Activated CD8-positive, alpha-beta memory T cell treated with anti-CD3 and anti-CD28 coated beads, Interleukin-2, amount 50 U/mL, for 1 hour (primary cell): ENCODE data around the gene AKIRIN1.
"Not testable (repeated sequence)": the region's sequence is repeated elsewhere in the genome, so short reads cannot be mapped to it uniquely, and the experiment has no call there.

Source experiments
- DNase-seq: peaks from one replicate; pipeline ENCODE4 v3.0.0-alpha.2; 2020; ENCODE audit errors: extremely low read depth

AKIRIN1 gene

DNA sequence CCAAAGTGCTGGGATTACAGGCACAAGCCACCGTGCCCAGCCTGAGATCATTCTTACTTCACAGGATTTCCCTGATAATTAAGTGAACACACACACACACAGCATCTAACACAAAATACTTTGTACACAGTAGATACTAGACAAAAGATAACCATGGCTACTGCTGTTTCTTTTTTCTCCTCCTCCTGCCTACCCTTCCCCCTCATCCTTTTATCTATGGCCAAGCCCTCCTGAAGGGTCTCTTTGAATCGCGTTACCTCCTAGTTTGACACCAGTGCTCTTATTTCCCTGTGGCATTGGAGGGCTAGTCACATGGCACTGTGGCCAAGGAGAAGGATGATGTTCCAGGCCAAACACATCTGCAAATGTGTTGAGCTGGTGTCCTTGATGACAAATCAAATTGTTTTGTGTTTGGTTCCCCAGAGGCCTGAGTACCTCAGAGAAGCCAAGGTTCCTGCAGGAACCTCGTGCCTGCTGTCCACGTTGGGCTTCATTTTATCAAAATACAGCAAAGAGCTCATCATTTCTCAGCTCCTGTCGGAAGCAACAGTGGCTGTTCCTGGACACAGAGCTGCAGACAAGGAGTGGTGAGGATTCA lies 55.6 kb downstream of the AKIRIN1 start:
- no peak for DNase-seq

DNA sequence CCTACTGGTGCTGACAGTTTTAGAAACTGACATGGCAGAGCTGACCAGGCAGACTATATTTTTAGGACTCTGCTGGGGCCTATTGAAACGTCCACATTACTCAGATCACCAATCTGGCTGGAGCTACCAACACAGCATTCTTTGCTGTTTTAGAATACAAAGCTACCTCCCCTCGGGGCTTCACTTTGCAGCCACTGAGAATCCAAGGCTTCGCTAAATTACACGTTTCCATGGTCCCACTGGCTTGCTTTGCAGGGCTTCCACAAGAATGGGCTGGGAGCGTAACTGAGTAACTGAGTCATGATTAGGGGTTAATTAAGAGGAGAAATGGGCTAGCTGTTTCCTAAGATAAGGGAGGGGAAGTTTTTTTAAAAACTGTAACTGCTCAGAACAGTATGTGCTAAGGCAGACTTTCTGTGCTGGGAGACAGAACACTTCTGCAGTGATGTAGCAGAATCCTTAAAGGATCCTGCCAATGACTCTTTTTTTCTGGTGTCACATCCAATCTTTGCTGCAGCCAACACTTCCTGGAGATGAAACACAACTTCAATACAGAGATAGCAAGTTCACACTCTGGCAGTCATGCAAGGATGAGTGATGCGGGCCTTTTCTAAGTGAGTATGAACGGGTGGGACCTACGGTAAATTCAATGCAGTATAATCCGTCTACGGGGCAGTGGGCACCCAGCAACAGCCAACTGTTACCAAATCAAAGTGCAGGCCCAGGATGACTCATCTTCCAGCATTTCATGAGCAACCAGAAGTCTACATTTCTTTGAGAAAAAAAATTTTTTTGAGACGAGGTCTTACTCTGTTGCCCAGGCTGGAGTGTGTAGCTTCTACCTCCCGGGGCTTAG lies 56.5 kb downstream of the AKIRIN1 start:
- DNase-seq: no peak

DNA sequence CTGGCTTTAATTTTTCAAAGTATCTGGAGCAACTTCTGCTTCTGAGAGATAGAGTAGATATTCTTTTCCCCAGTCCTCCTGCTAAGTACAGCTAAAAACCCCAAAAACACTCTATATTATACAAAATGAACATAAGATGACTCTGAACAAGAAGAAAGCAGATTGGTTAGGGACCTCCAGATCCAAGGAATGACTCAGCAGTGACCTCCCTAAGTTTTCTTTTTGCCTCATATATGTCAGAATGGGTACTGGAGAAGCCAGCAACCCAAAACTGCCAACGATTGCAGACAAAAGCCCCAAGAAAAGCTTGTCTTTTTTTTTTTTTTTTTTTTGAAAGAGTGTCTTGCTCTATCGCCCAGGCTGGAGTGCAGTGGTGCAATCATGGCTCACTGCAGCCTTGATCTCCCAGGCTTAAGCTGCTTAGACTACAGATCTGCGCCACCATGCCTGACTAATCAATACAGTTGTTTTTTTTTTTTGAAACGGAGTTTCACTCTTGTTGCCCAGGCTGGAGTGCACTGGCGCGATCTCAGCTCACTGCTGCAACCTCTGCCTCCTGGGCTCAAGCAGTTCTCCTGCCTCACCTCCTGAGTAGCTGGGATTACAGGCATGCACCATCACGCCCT lies 57.8 kb downstream of the AKIRIN1 start:
- DNase-seq: no peak

DNA sequence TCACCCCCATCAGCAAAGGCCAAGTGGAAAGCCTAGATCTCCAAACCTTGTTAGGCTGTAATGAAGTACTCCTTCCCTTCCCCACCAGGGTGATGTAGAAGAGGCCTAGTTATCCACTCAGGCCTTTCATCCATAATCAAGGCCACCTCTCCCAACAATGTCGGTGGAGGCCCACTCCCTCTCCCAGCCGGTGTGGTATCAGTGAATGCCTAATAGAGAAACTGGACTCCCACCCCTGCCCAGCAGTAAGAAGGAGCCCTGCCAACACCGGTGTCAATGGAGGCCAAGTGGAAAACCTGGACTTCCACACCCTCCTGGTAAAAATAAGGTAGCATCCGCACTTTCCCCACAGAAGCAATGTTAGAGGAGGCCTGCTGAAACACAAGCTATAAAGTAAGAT lies 58.9 kb downstream of the AKIRIN1 start:
- DNase-seq: no peak

DNA sequence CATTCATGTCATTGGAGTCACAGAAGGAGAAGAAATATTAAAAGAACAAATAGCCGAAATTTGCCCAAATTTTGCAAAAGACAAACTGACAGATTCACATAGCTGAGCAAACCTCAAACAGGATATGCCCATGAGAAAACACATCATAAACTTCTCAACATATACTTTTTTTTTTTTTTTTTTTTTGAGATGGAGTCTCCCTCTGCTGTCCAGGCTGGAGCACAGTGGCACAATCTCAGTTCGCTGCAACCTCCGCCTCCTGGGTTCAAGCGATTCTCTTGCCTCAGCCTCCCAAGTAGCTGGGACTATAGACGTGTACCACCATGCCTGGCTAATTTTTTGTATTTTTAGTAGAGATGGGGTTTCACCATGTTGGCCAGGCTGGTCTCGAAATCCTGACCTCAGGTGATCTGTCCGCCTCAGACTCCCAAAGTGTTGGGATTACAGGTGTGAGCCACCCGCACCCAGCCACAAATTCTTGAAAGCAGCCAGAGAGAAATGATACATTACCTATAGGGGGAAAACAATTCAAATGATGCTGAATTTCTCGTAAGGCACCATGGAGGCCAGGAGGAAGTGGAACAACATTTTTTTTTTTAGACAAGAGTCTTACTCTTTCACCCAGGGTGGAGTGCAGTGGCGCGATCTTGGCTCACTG lies 60.2 kb downstream of the AKIRIN1 start:
- not testable (repeated sequence) for DNase-seq

DNA sequence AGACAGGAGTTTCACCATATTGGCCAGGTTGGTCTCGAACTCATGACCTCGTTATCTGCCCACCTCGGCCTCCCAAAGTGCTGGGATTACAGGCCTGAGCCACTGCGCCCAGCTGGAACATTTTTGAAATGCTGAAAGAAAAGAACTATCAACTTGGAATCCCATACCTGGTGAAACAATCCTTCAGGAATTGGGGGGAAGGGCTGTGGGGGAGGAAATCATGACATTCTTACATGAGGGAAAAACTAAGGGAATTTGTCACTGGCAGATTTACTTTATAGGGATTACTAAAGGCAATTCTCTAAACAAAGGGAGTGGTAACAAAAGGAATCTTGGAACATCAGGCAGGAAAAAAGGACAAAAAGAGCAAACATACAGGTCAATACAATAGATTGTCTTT lies 60.9 kb downstream of the AKIRIN1 start:
- no peak for DNase-seq

DNA sequence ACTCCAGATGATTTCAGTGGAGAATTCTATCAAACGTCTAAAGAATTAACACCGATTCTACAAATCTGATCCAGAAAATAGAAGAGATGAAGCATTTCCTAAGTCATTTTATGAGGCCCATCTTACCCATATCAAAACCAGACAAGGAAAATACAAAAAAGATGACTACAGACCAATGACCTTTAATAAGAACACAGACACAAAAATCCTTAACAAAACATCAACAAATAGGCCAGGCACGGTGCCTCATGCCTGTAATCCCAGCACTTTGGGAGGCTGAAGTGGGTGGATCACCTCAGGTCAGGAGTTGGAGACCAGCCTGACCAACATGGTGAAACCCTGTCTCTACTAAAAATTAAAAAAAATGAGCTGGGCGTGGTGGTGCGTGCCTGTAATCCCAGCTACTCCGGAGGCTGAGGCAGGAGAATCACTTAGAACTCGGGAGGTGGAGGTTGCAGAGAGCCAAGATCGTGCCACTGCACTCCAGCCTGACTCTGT lies 64.2 kb downstream of the AKIRIN1 start:
- DNase-seq: not testable (repeated sequence)
